Right atrium auricular region (tissue), 2 donors: ENCODE data around the gene ZNF211. TPM values are rescaled to one million over a fixed set of nuclear protein-coding genes. Genes with fewer than 3 reads are reported as not detected.

Experiments
- DNase-seq: peaks from one replicate; pipeline ENCODE4 v3.0.0-alpha.2; 2019; ENCODE audit warnings: low spot score
- H3K27ac ChIP-seq, 2 donors: fragments of 200-600 bp; sonication (generic); 1 replicate in 1 of 2; 2 replicates in 1 of 2; pipeline ENCODE4 v1.5.1; 2016 to 2019
- H3K27me3 ChIP-seq, 2 donors: fragments of 200-600 bp; sonication (generic); one replicate each; pipeline versions ENCODE4 v1.5.1 to v1.6.0; 2017 to 2019
- H3K36me3 ChIP-seq: fragments of 200-600 bp; sonication (generic); one replicate; pipeline ENCODE4 v1.5.1; 2016
- H3K4me1 ChIP-seq, 2 donors: fragments of 200-600 bp; sonication (generic); one replicate each; pipeline versions ENCODE4 v1.5.1 to v1.6.0; 2017 to 2019
- H3K4me3 ChIP-seq, 2 donors: fragments of 200-600 bp; sonication (generic); 1 replicate in 1 of 2; 2 replicates in 1 of 2; pipeline ENCODE4 v1.5.1; 2017 to 2019; ENCODE audit warnings: mild to moderate bottlenecking in 1 of 2, moderate library complexity in 1 of 2
- H3K9me3 ChIP-seq, 2 donors: fragments of 200-600 bp; sonication (generic); one replicate each; pipeline ENCODE4 v1.5.1; 2019
- total RNA-seq, 2 donors: library from RNA; depleted of rRNA; stranded (reverse); fragments of >200 nt; gene quantifications; one replicate each; pipeline ENCODE4 v1.1.0, GENCODE V29; 2016
- TF ChIP-seq, protein P1 (sequence below), 2 donors: fragments of 200-600 bp; sonication (generic); IDR thresholded peaks; one replicate each; pipeline ENCODE4 v1.5.1; 2019; ENCODE audit warnings: antibody characterized with exemption in 2 of 2

ZNF211 gene
- total RNA-seq, 2 donors from 2014 or later = 8.8 to 9.7 TPM

DNA sequence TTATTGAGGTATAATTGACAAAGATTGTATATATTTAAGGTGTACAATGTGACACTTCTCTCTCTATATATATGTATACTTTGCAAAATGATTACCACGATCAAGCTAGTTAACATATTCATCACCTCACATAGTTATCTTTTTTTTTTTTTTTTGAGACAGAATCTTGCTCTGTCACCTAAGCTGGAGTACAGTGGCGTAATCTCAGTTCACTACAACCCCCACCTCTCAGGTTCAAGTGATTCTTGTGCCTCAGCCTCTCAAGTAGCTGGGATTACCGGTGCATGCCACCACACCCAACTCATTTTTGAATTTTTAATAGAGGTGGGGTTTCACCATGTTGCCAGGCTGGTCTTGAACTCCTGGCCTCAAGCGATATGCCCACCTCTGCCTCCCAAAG, 39.5 kb downstream of the ZNF211 start:
- Histone ChIP-seq H3K36me3 (no peaks in the 10 kb centered on the region), H3K4me3 (no peak overlapping the region), H3K27me3 (no peaks in the 10 kb centered on the region), H3K27ac (no peak overlapping the region), H3K4me1 (no peaks in the 10 kb centered on the region), H3K9me3 (no peaks in the 10 kb centered on the region)
- no peak for DNase-seq
- TF ChIP-seq, protein P1, sequence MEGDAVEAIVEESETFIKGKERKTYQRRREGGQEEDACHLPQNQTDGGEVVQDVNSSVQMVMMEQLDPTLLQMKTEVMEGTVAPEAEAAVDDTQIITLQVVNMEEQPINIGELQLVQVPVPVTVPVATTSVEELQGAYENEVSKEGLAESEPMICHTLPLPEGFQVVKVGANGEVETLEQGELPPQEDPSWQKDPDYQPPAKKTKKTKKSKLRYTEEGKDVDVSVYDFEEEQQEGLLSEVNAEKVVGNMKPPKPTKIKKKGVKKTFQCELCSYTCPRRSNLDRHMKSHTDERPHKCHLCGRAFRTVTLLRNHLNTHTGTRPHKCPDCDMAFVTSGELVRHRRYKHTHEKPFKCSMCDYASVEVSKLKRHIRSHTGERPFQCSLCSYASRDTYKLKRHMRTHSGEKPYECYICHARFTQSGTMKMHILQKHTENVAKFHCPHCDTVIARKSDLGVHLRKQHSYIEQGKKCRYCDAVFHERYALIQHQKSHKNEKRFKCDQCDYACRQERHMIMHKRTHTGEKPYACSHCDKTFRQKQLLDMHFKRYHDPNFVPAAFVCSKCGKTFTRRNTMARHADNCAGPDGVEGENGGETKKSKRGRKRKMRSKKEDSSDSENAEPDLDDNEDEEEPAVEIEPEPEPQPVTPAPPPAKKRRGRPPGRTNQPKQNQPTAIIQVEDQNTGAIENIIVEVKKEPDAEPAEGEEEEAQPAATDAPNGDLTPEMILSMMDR (IDR thresholded peaks at IDR 0.05) = no peak

DNA sequence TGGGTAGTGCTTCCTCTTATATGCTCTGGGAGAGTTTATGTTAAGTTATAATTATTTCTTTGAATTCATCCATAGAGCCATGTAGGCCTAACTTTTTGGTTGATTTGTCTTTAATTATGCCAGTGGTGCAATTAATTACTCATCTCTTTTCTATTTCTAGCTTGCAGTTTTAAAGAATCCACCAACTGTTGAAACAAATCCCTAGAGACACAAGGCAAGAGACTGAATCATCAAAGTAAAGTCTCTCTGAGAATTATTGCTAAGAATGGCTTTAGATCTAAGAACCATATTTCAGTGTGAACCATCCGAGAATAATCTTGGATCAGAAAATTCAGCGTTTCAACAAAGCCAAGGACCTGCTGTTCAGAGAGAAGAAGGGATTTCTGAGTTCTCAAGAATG, 42.9 kb downstream of the ZNF211 start:
- Histone ChIP-seq H3K4me3 (no peak overlapping the region), H3K4me1 (no peaks in the 10 kb centered on the region), H3K9me3 (no peaks in the 10 kb centered on the region), H3K27ac (no peak overlapping the region), H3K27me3 (no peaks in the 10 kb centered on the region), H3K36me3 (no peaks in the 10 kb centered on the region)
- DNase-seq = no peak
- TF ChIP-seq, protein P1 (IDR thresholded peaks at IDR 0.05) = no peak

DNA sequence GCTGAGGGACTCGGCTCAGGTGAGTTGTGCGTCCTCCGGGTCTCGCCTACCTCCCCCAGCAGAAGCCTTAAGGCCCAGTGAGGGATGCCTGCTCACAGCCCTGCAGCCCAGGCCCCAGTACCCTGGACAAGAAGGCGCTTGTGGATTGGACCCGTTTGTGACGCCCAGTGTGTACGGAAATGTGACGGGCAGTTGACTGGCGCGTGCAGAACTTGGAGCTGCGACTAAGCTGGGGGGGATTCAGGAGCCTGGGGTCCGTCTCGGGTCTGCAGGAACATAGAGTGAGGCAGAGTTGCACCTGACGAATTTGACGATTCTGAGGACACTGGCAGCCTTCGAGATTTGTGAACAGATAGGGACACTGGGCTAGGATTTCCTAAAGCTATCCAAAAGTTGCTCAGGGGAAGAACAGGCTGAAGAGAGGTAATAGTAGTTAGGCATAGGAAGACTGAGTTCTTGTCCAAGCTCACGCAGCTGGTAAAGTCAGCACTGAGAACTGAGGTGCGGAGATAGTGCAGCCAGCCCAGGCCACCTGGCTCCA, 49.3 kb downstream of the ZNF211 start:
- Histone ChIP-seq H3K27me3 (no peaks in the 10 kb centered on the region), H3K4me1 (peaks cover 0 to 20% of the 10 kb centered on the region in 2 donors), H3K4me3 (peak overlapping the region; percentile 95 to 100), H3K27ac (peak overlapping the region; percentile 58 to 71), H3K9me3 (peaks cover 6 to 39% of the 10 kb centered on the region in 2 donors), H3K36me3 (peaks cover 27% of the 10 kb centered on the region)
- TF ChIP-seq, protein P1 (IDR thresholded peaks at IDR 0.05) = no peak
- no peak for DNase-seq

DNA sequence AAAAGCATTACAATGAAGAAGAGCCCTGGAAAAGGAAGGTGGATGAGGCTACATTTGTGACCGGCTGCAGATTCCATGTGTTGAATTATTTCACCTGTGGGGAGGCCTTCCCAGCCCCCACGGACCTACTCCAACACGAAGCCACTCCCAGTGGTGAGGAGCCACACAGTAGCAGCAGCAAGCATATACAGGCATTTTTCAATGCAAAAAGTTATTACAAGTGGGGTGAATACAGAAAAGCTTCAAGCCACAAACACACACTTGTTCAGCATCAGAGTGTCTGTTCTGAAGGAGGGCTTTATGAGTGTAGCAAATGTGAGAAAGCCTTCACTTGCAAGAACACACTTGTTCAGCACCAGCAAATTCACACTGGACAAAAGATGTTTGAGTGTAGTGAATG, 53.8 kb downstream of the ZNF211 start:
- TF ChIP-seq, protein P1 (IDR thresholded peaks at IDR 0.05) = no peak
- DNase-seq = no peak
- Histone ChIP-seq H3K27me3 (no peaks in the 10 kb centered on the region), H3K4me1 (peaks cover 0 to 20% of the 10 kb centered on the region in 2 donors), H3K9me3 (peaks cover 25 to 77% of the 10 kb centered on the region in 2 donors), H3K4me3 (no peak overlapping the region), H3K36me3 (peaks cover 42% of the 10 kb centered on the region), H3K27ac (no peak overlapping the region)

DNA sequence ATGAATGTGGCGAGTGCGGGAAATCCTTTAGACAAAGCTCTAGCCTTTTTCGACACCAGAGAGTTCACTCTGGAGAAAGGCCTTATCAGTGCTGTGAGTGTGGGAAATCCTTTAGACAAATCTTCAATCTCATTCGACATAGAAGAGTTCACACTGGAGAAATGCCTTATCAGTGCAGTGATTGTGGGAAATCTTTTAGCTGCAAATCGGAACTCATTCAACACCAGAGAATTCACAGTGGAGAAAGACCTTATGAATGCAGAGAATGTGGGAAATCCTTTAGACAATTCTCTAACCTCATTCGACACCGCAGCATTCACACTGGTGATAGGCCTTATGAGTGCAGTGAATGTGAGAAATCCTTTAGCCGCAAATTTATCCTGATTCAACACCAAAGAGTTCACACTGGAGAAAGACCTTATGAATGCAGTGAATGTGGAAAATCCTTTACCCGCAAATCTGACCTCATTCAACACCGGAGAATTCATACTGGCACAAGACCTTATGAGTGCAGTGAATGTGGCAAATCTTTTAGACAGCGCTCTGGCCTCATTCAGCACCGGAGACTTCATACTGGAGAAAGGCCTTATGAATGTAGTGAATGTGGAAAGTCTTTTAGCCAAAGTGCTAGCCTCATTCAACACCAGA, 54.5 kb downstream of the ZNF211 start:
- peaks cover 0 to 16% of the 10 kb centered on the region in 2 donors for H3K4me1 ChIP-seq
- no peak for DNase-seq
- peaks cover 25 to 77% of the 10 kb centered on the region in 2 donors for H3K9me3 ChIP-seq
- TF ChIP-seq, protein P1 (IDR thresholded peaks at IDR 0.05) = no peak
- H3K27me3 ChIP-seq = no peaks in the 10 kb centered on the region
- no peak overlapping the region for H3K4me3 ChIP-seq
- peaks cover 42% of the 10 kb centered on the region for H3K36me3 ChIP-seq
- H3K27ac ChIP-seq = no peak overlapping the region
